HepG2 (cell line): ENCODE results near the gene CPXM1.

Experiments
- EZH2 ChIP-seq: conservative IDR thresholded peaks from 2 replicates; pipeline ENCODE4 v1.6.1; 2012; ENCODE audit warnings: mild to moderate bottlenecking, low read depth, low read length, moderate library complexity
- KAT7 ChIP-seq: IDR thresholded peaks from 2 replicates; pipeline ENCODE4 v1.6.1; 2018; ENCODE audit warnings: borderline replicate concordance, missing compliant biosample characterization
- MTA3 ChIP-seq: sonication (generic); formaldehyde crosslinking; IDR thresholded peaks from 2 replicates; pipeline ENCODE4 v1.4.0; 2020; ENCODE audit warnings: missing genetic modification reagents
- RBM22 ChIP-seq: fragments of 200-400 bp; formaldehyde crosslinking; optimal IDR thresholded peaks from 2 replicates; pipeline ENCODE3; 2017; ENCODE audit warnings: mild to moderate bottlenecking, low read length, moderate library complexity
- SUZ12 ChIP-seq: fragments of 150-350 bp; IDR thresholded peaks from 2 replicates; pipeline ENCODE4 v1.6.1; 2014; ENCODE audit warnings: low read depth, low read length
- ZBTB7A ChIP-seq: sonication (generic); formaldehyde crosslinking; IDR thresholded peaks from 2 replicates; pipeline ENCODE4 v1.8.0; 2022; ENCODE audit warnings: mild to moderate bottlenecking, missing genetic modification reagents
- ZNF121 ChIP-seq: sonication (generic); formaldehyde crosslinking; IDR thresholded peaks from 2 replicates; pipeline ENCODE4 v1.5.0; 2020; ENCODE audit warnings: mild to moderate bottlenecking, missing genetic modification reagents
- ZNF749 ChIP-seq: sonication (generic); formaldehyde crosslinking; IDR thresholded peaks from 2 replicates; pipeline ENCODE4 v1.8.0; 2022; ENCODE audit warnings: mild to moderate bottlenecking, missing genetic modification reagents, moderate library complexity, borderline replicate concordance
- ZNF816 ChIP-seq: sonication (generic); formaldehyde crosslinking; IDR thresholded peaks from 2 replicates; pipeline ENCODE4 v1.8.0; 2022; ENCODE audit warnings: missing genetic modification reagents, mild to moderate bottlenecking, borderline replicate concordance
- ZSCAN29 ChIP-seq: sonication (generic); formaldehyde crosslinking; conservative IDR thresholded peaks from 2 replicates; pipeline ENCODE4 v1.4.0; 2020; ENCODE audit warnings: mild to moderate bottlenecking, missing genetic modification reagents
- TF ChIP-seq, protein P1 (sequence below), 2 experiments: IDR thresholded peaks; 2 replicates each; pipeline ENCODE4 v1.6.1; 2011 to 2012; ENCODE audit warnings: low read length in 2 of 2, borderline replicate concordance in 1 of 2, low read depth in 1 of 2, mild to moderate bottlenecking in 1 of 2, moderate library complexity in 1 of 2
- TF ChIP-seq, protein P2 (sequence below): sonication (generic); formaldehyde crosslinking; IDR thresholded peaks from 2 replicates; pipeline ENCODE4 v1.8.1; 2023; ENCODE audit warnings: missing genetic modification reagents, inconsistent platforms, borderline replicate concordance
- TF ChIP-seq, protein P3 (sequence below): sonication (generic); formaldehyde crosslinking; IDR thresholded peaks from 2 replicates; pipeline ENCODE4 v1.5.0; 2020; ENCODE audit warnings: mild to moderate bottlenecking, missing genetic modification reagents, moderate library complexity
- TF ChIP-seq, protein P4 (sequence below): sonication (generic); formaldehyde crosslinking; conservative IDR thresholded peaks from 2 replicates; pipeline ENCODE4 v1.8.1; 2023; ENCODE audit warnings: missing genetic modification reagents

DNA sequence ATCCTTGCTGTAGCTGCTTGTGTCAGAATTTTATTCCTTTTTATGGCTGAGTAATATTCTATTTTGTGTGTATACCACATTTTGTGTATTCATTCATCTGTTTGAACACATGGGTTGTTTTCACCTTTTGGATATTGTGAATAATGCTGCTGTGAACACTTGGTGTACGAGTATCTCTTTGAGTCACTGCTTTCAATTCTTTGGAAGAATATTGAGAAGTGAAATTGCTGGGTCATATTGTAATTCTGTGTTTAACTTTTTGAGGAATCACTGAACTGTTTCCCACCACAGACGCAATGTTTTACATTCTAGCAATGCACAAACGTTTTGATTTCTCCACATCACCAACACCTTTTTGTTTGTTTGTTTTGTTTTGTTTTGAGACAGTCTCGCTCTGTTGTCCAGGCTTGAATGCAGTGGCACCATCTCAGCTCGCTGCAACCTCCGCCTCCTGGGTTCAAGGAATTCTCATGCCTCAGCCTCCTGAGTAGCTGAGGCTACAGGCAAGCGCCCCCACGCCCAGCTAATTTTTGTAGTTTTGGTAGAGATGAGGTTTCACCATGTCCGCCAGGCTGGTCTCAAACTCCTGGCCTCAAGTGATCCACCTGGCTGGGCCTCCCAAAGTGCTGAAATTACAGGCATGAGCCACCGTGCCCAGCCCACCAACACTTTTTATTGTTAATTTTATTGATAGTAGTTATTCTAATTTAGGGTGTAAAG lies 21.7 kb downstream of the CPXM1 start:
- TF ChIP-seq, protein P1, sequence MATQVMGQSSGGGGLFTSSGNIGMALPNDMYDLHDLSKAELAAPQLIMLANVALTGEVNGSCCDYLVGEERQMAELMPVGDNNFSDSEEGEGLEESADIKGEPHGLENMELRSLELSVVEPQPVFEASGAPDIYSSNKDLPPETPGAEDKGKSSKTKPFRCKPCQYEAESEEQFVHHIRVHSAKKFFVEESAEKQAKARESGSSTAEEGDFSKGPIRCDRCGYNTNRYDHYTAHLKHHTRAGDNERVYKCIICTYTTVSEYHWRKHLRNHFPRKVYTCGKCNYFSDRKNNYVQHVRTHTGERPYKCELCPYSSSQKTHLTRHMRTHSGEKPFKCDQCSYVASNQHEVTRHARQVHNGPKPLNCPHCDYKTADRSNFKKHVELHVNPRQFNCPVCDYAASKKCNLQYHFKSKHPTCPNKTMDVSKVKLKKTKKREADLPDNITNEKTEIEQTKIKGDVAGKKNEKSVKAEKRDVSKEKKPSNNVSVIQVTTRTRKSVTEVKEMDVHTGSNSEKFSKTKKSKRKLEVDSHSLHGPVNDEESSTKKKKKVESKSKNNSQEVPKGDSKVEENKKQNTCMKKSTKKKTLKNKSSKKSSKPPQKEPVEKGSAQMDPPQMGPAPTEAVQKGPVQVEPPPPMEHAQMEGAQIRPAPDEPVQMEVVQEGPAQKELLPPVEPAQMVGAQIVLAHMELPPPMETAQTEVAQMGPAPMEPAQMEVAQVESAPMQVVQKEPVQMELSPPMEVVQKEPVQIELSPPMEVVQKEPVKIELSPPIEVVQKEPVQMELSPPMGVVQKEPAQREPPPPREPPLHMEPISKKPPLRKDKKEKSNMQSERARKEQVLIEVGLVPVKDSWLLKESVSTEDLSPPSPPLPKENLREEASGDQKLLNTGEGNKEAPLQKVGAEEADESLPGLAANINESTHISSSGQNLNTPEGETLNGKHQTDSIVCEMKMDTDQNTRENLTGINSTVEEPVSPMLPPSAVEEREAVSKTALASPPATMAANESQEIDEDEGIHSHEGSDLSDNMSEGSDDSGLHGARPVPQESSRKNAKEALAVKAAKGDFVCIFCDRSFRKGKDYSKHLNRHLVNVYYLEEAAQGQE (IDR thresholded peaks at IDR 0.05; ENCODE audit: borderline replicate concordance in 1 of 2, low read depth in 1 of 2, low read length in 2 of 2): no peak
- TF ChIP-seq, protein P2, sequence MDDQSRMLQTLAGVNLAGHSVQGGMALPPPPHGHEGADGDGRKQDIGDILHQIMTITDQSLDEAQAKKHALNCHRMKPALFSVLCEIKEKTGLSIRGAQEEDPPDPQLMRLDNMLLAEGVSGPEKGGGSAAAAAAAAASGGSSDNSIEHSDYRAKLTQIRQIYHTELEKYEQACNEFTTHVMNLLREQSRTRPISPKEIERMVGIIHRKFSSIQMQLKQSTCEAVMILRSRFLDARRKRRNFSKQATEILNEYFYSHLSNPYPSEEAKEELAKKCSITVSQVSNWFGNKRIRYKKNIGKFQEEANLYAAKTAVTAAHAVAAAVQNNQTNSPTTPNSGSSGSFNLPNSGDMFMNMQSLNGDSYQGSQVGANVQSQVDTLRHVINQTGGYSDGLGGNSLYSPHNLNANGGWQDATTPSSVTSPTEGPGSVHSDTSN: no peak
- TF ChIP-seq ZNF749 (CRISPR knock-in tag) (no peak), SUZ12 (no peak), ZSCAN29 (CRISPR knock-in tag) (no peak), ZBTB7A (CRISPR knock-in tag) (no peak), ZNF121 (CRISPR knock-in tag) (no peak), RBM22 (no peak), ZNF816 (CRISPR knock-in tag) (no peak), MTA3 (CRISPR knock-in tag) (no peak), EZH2 (no peak), KAT7 (CRISPR knock-in tag) (no peak)
- TF ChIP-seq, protein P3, sequence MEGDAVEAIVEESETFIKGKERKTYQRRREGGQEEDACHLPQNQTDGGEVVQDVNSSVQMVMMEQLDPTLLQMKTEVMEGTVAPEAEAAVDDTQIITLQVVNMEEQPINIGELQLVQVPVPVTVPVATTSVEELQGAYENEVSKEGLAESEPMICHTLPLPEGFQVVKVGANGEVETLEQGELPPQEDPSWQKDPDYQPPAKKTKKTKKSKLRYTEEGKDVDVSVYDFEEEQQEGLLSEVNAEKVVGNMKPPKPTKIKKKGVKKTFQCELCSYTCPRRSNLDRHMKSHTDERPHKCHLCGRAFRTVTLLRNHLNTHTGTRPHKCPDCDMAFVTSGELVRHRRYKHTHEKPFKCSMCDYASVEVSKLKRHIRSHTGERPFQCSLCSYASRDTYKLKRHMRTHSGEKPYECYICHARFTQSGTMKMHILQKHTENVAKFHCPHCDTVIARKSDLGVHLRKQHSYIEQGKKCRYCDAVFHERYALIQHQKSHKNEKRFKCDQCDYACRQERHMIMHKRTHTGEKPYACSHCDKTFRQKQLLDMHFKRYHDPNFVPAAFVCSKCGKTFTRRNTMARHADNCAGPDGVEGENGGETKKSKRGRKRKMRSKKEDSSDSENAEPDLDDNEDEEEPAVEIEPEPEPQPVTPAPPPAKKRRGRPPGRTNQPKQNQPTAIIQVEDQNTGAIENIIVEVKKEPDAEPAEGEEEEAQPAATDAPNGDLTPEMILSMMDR: no peak
- TF ChIP-seq, protein P4, sequence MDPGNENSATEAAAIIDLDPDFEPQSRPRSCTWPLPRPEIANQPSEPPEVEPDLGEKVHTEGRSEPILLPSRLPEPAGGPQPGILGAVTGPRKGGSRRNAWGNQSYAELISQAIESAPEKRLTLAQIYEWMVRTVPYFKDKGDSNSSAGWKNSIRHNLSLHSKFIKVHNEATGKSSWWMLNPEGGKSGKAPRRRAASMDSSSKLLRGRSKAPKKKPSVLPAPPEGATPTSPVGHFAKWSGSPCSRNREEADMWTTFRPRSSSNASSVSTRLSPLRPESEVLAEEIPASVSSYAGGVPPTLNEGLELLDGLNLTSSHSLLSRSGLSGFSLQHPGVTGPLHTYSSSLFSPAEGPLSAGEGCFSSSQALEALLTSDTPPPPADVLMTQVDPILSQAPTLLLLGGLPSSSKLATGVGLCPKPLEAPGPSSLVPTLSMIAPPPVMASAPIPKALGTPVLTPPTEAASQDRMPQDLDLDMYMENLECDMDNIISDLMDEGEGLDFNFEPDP (CRISPR knock-in tag): no peak
